HG03571 (cell line): ENCODE data around the gene MBNL2.
A peak's percentile ranks its signal among the peaks of the same experiment; 100 is the strongest.

Experiments used
- ATAC-seq: cut with Tn5 transposase; IDR thresholded peaks from one replicate; pipeline ENCODE4 v1.9.1; 2021; ENCODE audit not compliant: unreplicated experiment

Gene MBNL2

GRCh38 chr13:97221989-97222700 lies at the start of gene MBNL2:
MBNL2 (plus strand) TSS chr13:97222333; CDS start chr13:97276236, 53,903 bp downstream.
- ATAC-seq, result peak; percentile 95

- no peak for ATAC-seq
Measured at GRCh38 chr13:97174638-97175037, 47.5 kb upstream of the MBNL2 start.

- no peak for ATAC-seq
Measured at GRCh38 chr13:97175041-97175440, 47.1 kb upstream of the MBNL2 start.

- ATAC-seq, result no peak
Measured at GRCh38 chr13:97179501-97179900, 42.6 kb upstream of the MBNL2 start.

- no peak for ATAC-seq
Measured at GRCh38 chr13:97182111-97182890, 39.8 kb upstream of the MBNL2 start.

- ATAC-seq, result no peak
Measured at GRCh38 chr13:97185291-97185690, 36.8 kb upstream of the MBNL2 start.

GRCh38 chr13:97185751-97186150 lies 36.4 kb upstream of the MBNL2 start:
- no peak for ATAC-seq

GRCh38 chr13:97188207-97188606 lies 33.9 kb upstream of the MBNL2 start:
- no peak for ATAC-seq

- no peak for ATAC-seq
Measured at GRCh38 chr13:97189928-97190327, 32.2 kb upstream of the MBNL2 start.

- ATAC-seq, result no peak
Measured at GRCh38 chr13:97191142-97191541, 31.0 kb upstream of the MBNL2 start.

GRCh38 chr13:97191615-97192014 lies 30.5 kb upstream of the MBNL2 start:
- no peak for ATAC-seq

GRCh38 chr13:97192166-97192565 lies 30.0 kb upstream of the MBNL2 start:
- ATAC-seq, result no peak

- ATAC-seq, result no peak
Measured at GRCh38 chr13:97193577-97193976, 28.6 kb upstream of the MBNL2 start.

GRCh38 chr13:97194479-97194878 lies 27.7 kb upstream of the MBNL2 start:
- no peak for ATAC-seq

- no peak for ATAC-seq
Measured at GRCh38 chr13:97196340-97196739, 25.8 kb upstream of the MBNL2 start.

GRCh38 chr13:97198753-97199152 lies 23.4 kb upstream of the MBNL2 start:
- no peak for ATAC-seq

- no peak for ATAC-seq
Measured at GRCh38 chr13:97199451-97199850, 22.7 kb upstream of the MBNL2 start.

- no peak for ATAC-seq
Measured at GRCh38 chr13:97200081-97200942, 21.8 kb upstream of the MBNL2 start.

GRCh38 chr13:97202761-97203160 lies 19.4 kb upstream of the MBNL2 start:
- ATAC-seq, result no peak

- no peak for ATAC-seq
Measured at GRCh38 chr13:97205465-97205864, 16.7 kb upstream of the MBNL2 start.

GRCh38 chr13:97205982-97206381 lies 16.2 kb upstream of the MBNL2 start:
- no peak for ATAC-seq
